Measurements from ENCODE around the gene LNX1. TPM values are rescaled to one million over a fixed set of nuclear protein-coding genes. Genes with fewer than 3 reads are reported as not detected.

The LNX1 gene
- total RNA-seq, 1 donor from 2014 or later = 9.1 TPM

DNA sequence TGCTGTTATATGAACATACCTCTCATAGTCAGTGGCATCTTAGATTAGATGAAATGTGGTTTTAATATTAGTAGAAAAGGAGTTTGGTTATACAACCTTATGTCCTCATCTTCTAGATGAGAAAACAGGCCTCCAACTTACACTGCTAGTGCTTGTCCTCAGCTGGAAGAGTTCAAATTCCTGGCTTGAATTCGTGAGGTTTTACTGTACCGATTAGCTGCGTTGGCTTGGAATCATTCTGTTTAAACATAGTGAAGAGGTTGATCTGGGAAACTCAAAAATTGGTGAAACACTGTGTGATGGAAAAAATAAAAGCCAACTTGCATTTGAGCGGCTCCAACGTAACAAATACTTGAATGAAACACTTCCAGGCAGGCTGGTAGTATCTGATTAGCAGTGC, 81.0 kb downstream of the LNX1 start:
- DNase-seq (no peak), ATAC-seq (peak; percentile 16)
- intact Hi-C loops (cut with micrococcal nuclease) = no loop called here

- intact Hi-C loops (cut with micrococcal nuclease) = no loop called here
- ATAC-seq = no peak
- DNase-seq = no peak
Observed at GRCh38 chr4:53508446-53508845, 82.8 kb downstream of the LNX1 start.

DNA sequence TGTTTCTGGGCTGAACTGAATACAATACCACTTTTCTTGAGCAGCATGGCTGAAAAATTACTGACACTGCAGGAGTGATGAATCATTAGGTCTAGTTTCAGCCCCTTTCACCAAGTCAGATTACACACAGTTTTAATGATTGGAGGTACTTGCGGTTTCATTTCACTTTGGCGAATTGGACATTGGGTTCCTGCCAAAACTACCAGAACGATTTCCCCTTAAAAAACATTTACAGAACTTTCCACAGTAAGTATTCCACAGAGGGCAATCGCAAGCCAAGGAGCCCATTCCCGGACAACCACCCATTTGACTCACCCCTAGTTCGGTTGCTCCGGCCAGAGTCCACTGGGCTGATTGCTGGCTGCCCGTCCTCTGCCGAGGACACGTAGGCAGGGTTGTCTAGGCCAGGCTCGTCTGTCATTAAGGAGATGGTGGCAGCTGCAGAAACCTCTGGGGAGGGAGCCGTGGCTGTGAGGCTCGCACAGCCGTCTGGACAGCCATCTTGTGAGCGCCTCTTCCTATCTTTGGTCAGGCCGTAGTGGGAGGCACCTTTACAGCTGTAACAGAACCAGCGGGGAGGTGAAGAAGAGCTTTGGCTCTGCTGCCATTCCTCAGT, 83.5 kb downstream of the LNX1 start:
- intact Hi-C loops (cut with micrococcal nuclease) = no loop called here
- peak; percentile 97 for ATAC-seq

GRCh38 chr4:53507058-53507457, 84.2 kb downstream of the LNX1 start:
- DNase-seq (no peak), ATAC-seq (no peak)
- intact Hi-C loops (cut with micrococcal nuclease) = no loop called here

More for the DNA sequence above, 83.5 kb downstream of the LNX1 start:
- peak; percentile 83 for DNase-seq

GRCh38 chr4:53505947-53506346, 85.3 kb downstream of the LNX1 start:
- no peak for ATAC-seq
- intact Hi-C loops (cut with micrococcal nuclease) = no loop called here
- no peak for DNase-seq

- DNase-seq = no peak
- no peak for ATAC-seq
- intact Hi-C loops (cut with micrococcal nuclease) = no loop called here
Observed at GRCh38 chr4:53502094-53502493, 89.2 kb downstream of the LNX1 start.

- no peak for ATAC-seq
- DNase-seq = no peak
- intact Hi-C loops (cut with micrococcal nuclease) = no loop called here
Observed at GRCh38 chr4:53501561-53501960, 89.7 kb downstream of the LNX1 start.

DNA sequence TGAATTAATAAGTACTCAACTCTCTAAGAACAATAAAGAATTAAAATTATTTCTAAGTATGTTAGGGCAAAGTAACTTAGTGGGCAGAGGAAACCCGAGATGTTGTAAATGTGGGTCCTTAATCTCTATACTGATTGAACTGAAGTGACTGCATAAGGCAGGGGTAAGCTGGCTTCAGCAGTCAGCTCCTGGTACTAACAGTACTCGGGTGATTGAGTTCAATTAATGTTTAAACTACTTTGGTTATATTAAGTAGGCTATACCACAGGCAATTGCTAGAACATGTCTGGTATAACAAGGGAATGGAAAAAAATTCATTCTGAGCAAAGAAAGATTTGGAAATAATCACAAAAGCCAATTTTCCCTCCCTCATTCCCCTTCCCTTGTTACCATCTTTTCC, 90.7 kb downstream of the LNX1 start:
- intact Hi-C loops (cut with micrococcal nuclease) = no loop called here
- ATAC-seq (no peak), DNase-seq (no peak)

GRCh38 chr4:53499791-53500190, 91.5 kb downstream of the LNX1 start:
- DNase-seq = no peak
- no peak for ATAC-seq
- intact Hi-C loops (cut with micrococcal nuclease) = no loop called here

- ATAC-seq = peak; percentile 27
- DNase-seq = no peak
- intact Hi-C loops (cut with micrococcal nuclease) = no loop called here
Observed at GRCh38 chr4:53498706-53499105, 92.6 kb downstream of the LNX1 start.

DNA sequence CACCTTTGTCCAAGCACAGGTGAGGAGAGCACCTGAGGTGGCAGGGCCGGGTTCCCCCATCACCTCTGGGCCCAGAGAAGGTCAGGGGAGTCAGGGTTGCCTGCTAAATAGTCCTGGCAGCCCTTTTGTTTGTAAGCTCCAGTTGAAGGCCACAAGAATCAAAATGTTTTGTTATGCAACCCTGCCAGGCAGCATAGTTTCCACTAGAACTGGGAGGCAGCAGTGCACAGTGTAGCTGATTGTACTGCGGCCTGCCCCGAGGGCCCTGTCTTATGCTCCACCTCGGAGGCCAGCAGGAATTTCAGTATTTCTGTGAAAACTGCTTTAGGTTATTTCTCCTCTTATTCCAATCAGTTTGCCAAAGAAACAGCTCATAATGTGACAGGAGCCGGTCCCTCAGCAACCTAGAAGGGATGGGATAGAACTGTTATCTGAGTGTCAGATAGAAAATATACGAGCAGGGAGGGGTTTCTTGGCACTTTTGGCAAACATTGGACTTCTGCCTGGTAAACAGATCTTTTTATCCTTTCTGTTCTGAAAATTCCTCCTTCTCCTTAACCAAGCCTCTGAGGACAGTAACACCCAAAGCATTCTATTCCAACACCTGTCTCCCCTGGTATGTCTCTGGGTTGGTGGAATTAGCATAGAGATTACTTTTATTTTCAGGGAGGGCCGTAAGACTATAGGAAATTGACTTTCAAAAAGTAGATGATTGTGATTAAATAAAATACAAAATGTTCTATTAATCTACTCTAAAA, 93.6 kb downstream of the LNX1 start:
- intact Hi-C loops (cut with micrococcal nuclease) = no loop called here
- DNase-seq = peak; percentile 64
- ATAC-seq = peak; percentile 97

DNA sequence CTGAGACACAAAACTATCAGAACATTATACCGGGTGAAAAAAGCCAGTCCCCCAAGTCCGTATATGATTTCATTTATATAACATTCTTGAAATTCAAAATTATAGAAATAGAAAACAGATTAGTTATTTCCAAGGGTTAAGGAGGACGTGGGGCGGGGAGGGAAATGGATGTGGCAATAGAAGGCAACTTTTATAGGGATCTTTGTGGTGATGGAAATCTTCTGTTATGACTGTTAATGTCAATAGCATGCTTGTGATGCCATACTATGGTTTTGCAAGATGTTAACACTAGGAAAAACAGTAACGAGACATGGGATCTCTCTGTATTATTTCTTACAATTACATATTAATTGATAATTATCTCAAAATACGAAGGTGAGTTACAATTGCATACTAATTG, 96.4 kb downstream of the LNX1 start:
- intact Hi-C loops (cut with micrococcal nuclease) = no loop called here
- DNase-seq (no peak), ATAC-seq (no peak)

DNA sequence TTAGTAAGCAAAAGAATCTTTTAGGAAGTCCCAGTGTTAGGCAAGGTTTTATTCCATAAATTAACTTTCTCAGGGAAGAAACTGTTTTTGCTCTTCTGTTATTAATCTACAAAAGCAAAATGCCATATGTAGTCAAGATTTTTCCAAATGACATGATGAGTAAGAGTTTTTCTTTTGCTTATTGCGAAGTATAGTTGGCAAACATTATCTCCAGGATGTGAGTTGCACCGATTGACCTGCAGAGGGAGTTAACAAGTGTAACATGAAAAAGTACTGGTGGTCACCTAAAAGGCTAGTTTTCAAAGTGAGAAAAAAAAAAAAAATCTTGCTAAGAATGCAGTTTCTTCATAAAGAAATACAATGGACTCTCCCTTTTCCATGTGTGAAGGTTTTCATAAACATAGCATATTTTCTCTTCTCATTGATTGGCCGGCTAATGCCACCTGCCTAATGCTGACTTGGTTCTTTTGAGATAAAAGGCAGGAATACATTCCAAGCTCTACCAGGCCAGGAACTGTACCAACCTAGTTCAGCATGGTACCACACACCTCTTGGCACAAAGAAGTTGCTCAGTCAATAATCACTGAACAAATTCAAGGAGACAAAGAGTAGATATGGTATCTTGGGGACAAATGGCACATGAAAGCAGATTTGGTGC, 100.2 kb downstream of the LNX1 start:
- intact Hi-C loops (cut with micrococcal nuclease) = no loop called here
- ATAC-seq (peak; percentile 53), DNase-seq (no peak)

GRCh38 chr4:53490161-53490956, 100.9 kb downstream of the LNX1 start:
- no peak for ATAC-seq

DNA sequence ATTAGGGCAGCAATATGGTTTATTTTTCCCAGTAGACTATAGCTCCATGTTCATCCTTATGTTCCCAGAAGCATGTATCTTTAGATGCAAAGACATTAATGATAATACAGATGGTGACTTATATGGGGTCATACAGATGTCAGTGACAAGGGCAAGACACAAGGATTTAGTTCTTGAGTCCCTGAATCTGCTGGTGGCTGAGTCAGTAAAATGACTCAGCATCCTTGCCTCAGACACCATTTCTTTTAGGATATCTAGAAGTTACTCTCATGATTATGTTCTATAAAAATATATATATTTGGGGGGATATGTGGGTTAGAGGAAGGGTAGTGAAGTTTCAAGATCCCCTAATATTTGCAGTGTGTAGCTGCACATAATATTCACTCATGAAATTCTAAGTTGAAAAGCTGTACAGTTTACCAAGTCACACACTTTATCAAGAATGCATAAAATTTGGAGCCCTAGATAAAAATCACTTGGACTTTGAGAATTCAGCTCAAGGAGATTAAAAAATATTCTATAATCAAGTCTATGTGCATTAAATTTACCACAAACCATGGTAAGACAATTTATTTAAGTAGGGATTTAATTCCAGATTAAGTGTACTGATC, 101.9 kb downstream of the LNX1 start:
- intact Hi-C loops (cut with micrococcal nuclease) = no loop called here
- ATAC-seq = no peak
- no peak for DNase-seq

More at GRCh38 chr4:53490161-53490956, 100.9 kb downstream of the LNX1 start:
- intact Hi-C loops (cut with micrococcal nuclease) = no loop called here
- no peak for DNase-seq

GRCh38 chr4:53487766-53488165, 103.5 kb downstream of the LNX1 start:
- DNase-seq (no peak), ATAC-seq (no peak)
- intact Hi-C loops (cut with micrococcal nuclease) = no loop called here

DNA sequence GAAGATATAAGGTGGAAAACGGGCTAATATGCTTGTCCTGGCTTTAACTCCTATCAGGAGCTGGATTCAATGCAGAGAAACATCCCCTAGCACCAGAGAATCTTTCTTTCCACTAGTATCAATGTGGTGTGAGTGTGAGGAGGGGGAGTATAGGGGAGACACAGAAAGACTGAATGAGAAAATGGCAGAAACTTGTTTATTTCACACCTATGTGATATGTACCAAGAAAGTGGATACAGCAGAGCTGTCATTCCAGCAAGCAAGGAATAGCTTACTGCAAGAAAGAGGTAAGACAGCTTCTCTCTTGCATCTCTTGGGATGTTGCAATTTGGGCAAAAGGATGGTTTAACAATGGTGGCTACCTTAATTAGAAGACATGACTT, 105.6 kb downstream of the LNX1 start:
- DNase-seq = no peak
- intact Hi-C loops (cut with micrococcal nuclease) = no loop called here
- ATAC-seq = no peak

DNA sequence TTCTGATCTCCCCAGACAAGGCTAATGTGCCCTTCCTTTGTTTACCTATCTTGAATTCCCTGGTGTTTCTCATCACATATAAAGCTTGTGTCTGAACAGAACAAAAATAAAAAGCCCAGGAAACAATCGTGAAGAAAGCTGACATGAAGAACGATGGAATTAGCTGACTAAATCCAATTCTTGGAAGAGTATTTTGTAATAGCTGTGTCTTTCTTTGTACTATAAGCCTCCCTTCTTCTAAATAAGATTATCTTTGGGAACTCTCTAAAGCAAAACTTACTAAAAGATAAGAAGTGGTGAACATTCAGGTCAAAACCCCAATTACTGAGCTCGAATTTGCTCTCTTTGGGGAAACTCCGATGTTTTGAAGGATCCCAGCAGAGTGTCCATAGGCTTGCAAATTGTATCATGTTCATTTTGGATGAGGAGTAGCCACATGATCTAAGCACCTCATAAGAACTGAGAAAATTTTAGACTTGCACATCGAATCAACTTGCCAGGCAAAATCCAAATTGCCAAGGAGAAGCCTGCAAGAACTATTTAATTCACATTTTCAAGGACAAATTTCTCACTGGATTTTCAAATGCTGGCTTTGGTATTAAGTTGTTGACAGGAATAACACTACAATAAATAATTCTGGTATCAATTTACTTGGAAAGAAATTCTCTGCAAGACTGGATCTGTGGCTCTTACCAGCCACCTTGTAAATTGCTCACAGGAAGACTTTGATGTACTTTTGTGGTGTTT, 106.2 kb downstream of the LNX1 start:
- ATAC-seq (no peak), DNase-seq (no peak)
- intact Hi-C loops (cut with micrococcal nuclease) = no loop called here

- no peak for ATAC-seq
- DNase-seq = no peak
- intact Hi-C loops (cut with micrococcal nuclease) = no loop called here
Observed at GRCh38 chr4:53483250-53483649, 108.0 kb downstream of the LNX1 start.
